ENCODE results near the gene CAMTA2. TPM values are rescaled to one million over a fixed set of nuclear protein-coding genes. Genes with fewer than 3 reads are reported as not detected.

CAMTA2 gene
- total RNA-seq, 1 donor = 19.2 TPM

DNA sequence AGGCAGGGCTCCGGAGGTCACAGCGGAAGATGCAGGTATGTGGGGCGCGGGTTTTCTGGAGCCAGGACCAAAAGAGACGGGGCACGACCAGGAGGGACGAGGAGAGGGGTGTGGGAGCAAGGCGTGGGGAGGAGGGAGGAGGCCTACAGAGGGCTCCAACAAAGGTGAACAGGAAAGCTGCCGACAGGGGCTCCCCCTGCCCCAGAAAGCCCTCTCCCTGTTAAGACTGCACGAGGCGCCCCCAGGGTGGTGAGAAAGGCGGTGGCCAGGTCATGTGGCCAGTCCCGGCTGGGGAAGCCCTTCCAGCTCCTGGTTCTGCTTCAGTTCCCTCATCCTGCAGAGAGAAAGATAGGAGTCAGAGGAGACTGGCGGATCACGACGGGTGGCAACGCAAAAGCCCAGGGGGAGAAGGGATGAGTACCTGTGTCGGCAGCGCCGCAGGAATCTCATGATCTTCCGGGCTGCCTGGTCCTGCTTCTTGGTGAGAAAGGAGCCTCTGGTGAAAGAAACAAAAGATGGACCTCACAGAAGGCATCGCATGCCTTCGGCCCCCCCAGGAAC lies 18.9 kb downstream of the CAMTA2 start:
- no peak for DNase-seq (ENCODE audit: insufficient read length, low spot score, missing footprints)
- peaks cover 29% of the 10 kb centered on the region for H3K36me3 ChIP-seq (ENCODE audit: insufficient read depth, low read length)

GRCh38 chr17:4967539-4968485 lies 19.7 kb downstream of the CAMTA2 start, which contains the start of gene SPAG7:
Gene SPAG7 (minus strand): TSS chr17:4967817. CDS start chr17:4967804, 13 bp downstream.
- no peaks in the 10 kb centered on the region for H3K9me3 ChIP-seq (ENCODE audit: low read depth, low read length)
- peak within 1 kb of the TSS; percentile 89 for H3K4me3 ChIP-seq (ENCODE audit: insufficient read depth, low read length)
- H4K20me1 ChIP-seq (ENCODE audit: insufficient read depth, low read length) = no peaks in the 10 kb centered on the region
- no peaks in the 10 kb centered on the region for H3K27me3 ChIP-seq (ENCODE audit: insufficient read depth, low read length)
- TF ChIP-seq CTCF (IDR thresholded peaks at IDR 0.05; ENCODE audit: extremely low read depth, low read depth, low read length) = peak; percentile 6
- H3K36me3 ChIP-seq (ENCODE audit: insufficient read depth, low read length) = peaks cover 21% of the 10 kb centered on the region
- H3K4me2 ChIP-seq (ENCODE audit: insufficient read depth, low read length) = peak within 1 kb of the TSS; percentile 90
- H3K79me2 ChIP-seq (ENCODE audit: insufficient read depth, low read length) = peaks cover 17% of the 10 kb centered on the region
- H2AFZ ChIP-seq (ENCODE audit: low read length) = peak within 1 kb of the TSS; percentile 82
- peak within 1 kb of the TSS; percentile 96 for H3K27ac ChIP-seq (ENCODE audit: low read depth, low read length)
- H3K4me1 ChIP-seq (ENCODE audit: insufficient read depth, low read length) = peaks cover 34% of the 10 kb centered on the region
- peak; percentile 98 for DNase-seq (ENCODE audit: insufficient read length, low spot score, missing footprints)

More for the DNA sequence above, 18.9 kb downstream of the CAMTA2 start:
- H4K20me1 ChIP-seq (ENCODE audit: insufficient read depth, low read length) = no peaks in the 10 kb centered on the region
- H3K79me2 ChIP-seq (ENCODE audit: insufficient read depth, low read length) = peaks cover 17% of the 10 kb centered on the region
- peaks cover 34% of the 10 kb centered on the region for H3K4me1 ChIP-seq (ENCODE audit: insufficient read depth, low read length)
- H3K27ac ChIP-seq (ENCODE audit: low read depth, low read length) = peak overlapping the region; percentile 96
- peak overlapping the region; percentile 89 for H3K4me3 ChIP-seq (ENCODE audit: insufficient read depth, low read length)
- no peaks in the 10 kb centered on the region for H3K27me3 ChIP-seq (ENCODE audit: insufficient read depth, low read length)
- H3K9me3 ChIP-seq (ENCODE audit: low read depth, low read length) = no peaks in the 10 kb centered on the region
- H2AFZ ChIP-seq (ENCODE audit: low read length) = peak overlapping the region; percentile 72
- no peak for TF ChIP-seq CTCF (IDR thresholded peaks at IDR 0.05; ENCODE audit: extremely low read depth, low read depth, low read length)
- H3K4me2 ChIP-seq (ENCODE audit: insufficient read depth, low read length) = peak overlapping the region; percentile 90

- H3K27me3 ChIP-seq (ENCODE audit: insufficient read depth, low read length) = no peaks in the 10 kb centered on the region
Measured at GRCh38 chr17:4966844-4967538, 20.5 kb downstream of the CAMTA2 start.

More at GRCh38 chr17:4966844-4967538, 20.5 kb downstream of the CAMTA2 start:
- Histone ChIP-seq H3K79me2 (ENCODE audit: insufficient read depth, low read length) (peaks cover 17% of the 10 kb centered on the region), H2AFZ (ENCODE audit: low read length) (peak overlapping the region; percentile 27), H3K27ac (ENCODE audit: low read depth, low read length) (peak overlapping the region; percentile 96), H3K4me2 (ENCODE audit: insufficient read depth, low read length) (peak overlapping the region; percentile 90), H4K20me1 (ENCODE audit: insufficient read depth, low read length) (no peaks in the 10 kb centered on the region), H3K4me1 (ENCODE audit: insufficient read depth, low read length) (peaks cover 34% of the 10 kb centered on the region), H3K9me3 (ENCODE audit: low read depth, low read length) (no peaks in the 10 kb centered on the region), H3K4me3 (ENCODE audit: insufficient read depth, low read length) (peak overlapping the region; percentile 89), H3K36me3 (ENCODE audit: insufficient read depth, low read length) (peaks cover 14% of the 10 kb centered on the region)
- TF ChIP-seq CTCF (IDR thresholded peaks at IDR 0.05; ENCODE audit: extremely low read depth, low read depth, low read length) = no peak
- DNase-seq (ENCODE audit: insufficient read length, low spot score, missing footprints) = peak; percentile 99
